A375 (cell line): ENCODE measurements around the gene SLC25A30. TPM values are rescaled to one million over a fixed set of nuclear protein-coding genes. Genes with fewer than 3 reads are reported as not detected.

Experiments used
- total RNA-seq: library from RNA; depleted of rRNA; stranded (reverse); fragments of >200 nt; shearing (Covaris generic); gene quantifications from 2 replicates; pipeline ENCODE4 v1.2.3, GENCODE V29; 2014; rRNA removed

The SLC25A30 gene
- 4.1 and 4.7 TPM in 2 replicates for total RNA-seq

DNA sequence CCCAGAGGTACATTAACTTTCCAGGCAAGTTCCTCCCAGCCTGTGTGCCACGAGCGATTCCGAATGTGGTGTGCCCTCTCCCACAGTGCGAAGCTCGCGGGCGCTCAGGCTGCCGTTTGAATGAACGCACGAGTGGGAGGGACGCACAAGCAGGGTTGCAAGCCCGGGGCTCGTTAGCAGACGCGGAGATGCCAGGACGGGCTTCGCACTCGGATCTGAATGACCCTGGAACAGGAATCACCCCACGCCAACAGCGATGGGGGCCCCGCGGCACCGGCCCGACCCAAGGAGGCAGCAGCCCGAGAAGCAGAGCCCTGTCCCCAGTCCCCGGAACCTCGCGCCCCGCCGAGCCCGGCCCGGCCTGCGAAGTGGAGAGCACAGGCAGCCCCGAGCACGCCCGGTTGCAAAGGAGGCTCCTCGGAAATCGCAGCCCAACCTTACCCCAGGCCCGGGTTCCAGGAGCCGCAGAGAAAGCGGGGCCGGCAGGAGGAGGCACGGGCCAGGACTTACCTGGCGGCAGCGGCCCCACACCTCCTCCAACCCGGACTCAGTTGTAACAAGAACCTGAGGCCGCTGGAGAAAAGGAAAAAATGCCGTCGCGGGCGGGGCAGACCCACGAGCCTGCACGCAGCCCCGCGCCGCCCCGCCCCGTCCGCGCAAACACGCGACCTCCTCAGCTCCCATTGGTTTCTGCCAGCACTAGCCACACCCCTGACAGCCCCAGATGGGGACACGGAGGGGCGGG is at the start of gene SLC25A30:
SLC25A30 (minus strand) TSS at position 584 of the 745 bp plus-strand sequence. CDS start 6,948 bp downstream, outside the sequence.

GRCh38 chr13:45464687-45465453 is 46.7 kb upstream of the SLC25A30 start, which contains the start of gene COG3:
Gene COG3, plus strand, starts transcription at chr13:45464939. Its CDS starts 98 bp downstream, at chr13:45465037.

Other genes starting within 250 kb of the SLC25A30 start
- gene KCTD4, start 217.3 kb downstream of the SLC25A30 start, total RNA-seq, result not detected in 2 replicates
- gene TPT1, start 77.2 kb downstream of the SLC25A30 start, total RNA-seq, result 1,635 and 1,777 TPM in 2 replicates
- 52.4 and 65.5 TPM in 2 replicates for gene COG3, start 46.6 kb upstream of the SLC25A30 start, total RNA-seq
- gene ERICH6B, start 197.4 kb upstream of the SLC25A30 start, total RNA-seq, result not detected in 2 replicates